ENCODE data around the gene NCSTN. TPM values are rescaled to one million over a fixed set of nuclear protein-coding genes. Genes with fewer than 3 reads are reported as not detected.

The NCSTN gene
- total RNA-seq, result 50.7 and 80.0 TPM in 2 replicates

DNA sequence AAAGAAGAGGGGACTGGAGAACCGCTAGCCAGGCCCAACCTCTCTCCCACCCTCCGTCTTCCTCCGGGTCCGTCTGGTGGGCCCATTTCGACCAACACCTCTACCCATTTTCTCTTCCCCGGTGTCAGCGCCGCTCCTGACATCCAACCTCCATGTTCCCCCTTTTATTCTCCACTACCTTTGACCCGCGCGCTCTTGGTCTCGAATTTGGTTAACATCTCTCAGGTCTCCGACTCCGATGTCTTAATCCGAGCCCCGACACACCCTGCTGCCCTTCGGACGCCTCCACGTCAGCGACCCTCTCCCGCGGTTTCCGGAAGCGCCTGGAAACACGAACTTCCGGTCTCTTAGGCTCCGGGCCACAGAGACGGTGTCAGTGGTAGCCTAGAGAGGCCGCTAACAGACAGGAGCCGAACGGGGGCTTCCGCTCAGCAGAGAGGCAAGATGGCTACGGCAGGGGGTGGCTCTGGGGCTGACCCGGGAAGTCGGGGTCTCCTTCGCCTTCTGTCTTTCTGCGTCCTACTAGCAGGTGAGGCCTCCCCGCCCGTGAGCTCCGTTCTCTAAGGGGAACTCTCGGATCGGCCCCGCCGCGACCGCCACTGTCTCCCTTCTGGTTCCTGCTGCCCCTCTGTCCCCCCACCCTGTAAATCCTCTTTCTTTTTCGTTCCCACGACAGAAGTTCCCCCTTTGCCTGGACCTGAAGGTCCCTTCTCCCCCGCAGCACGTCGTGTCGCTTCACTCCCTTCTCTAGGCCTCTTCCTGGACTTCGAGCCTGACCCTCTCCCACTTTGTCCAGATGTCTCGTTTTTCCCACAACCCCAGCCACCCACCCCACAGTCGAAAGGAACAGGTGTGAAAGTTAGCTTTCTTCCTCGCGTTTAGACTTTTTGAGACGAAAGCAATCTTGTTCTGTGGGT is at the start of gene NCSTN, which contains the start of gene COPA:
NCSTN (plus strand) TSS at position 431 of the 917 bp plus-strand sequence; CDS start at position 445, 14 bp downstream.
COPA (minus strand) TSS at position 298 of the 917 bp plus-strand sequence; CDS start at position 218, 80 bp downstream.
- DNase-seq (ENCODE audit: low read depth in 2 of 2), result peak; percentile 90 to 97

DNA sequence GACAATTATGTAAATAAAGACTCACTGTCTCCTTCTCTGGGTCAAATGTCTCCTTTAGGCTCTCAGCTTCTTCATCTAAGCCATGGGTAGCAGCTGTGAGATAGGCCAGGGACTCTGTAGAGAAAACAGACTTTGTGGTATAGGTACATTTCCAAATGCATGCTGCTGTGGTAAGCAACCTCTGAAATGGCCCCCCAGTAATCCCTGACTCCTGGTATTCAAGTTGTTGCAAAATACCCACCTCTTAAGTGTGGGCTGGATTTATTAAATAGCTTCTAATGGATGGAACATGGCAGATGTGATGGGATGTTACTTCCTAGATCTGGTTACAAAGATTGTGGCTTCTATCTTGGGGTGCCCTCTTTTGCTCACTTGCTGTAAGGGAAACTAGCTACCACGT is 47.1 kb upstream of the NCSTN start:
- no peak for DNase-seq (ENCODE audit: low read depth in 2 of 2)

DNA sequence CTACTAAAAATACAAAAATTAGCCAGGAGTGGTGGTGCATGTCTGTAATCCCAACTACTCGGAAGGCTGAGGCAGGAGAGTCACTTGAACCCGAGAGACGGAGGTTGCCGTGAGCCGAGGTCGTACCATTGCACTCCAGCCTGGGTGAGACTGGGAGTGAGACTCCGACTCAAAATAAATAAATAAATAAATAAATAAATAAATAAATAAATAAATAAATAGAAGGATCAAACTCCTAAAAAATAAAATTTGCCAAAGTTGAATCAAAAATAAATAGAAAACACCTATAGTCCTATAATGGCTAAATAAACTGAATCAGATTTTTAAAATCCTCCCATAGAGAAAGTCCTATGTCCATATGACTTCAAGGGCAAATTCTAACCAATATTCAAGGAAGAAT is 43.0 kb upstream of the NCSTN start:
- DNase-seq (ENCODE audit: low read depth in 2 of 2), result no peak

DNA sequence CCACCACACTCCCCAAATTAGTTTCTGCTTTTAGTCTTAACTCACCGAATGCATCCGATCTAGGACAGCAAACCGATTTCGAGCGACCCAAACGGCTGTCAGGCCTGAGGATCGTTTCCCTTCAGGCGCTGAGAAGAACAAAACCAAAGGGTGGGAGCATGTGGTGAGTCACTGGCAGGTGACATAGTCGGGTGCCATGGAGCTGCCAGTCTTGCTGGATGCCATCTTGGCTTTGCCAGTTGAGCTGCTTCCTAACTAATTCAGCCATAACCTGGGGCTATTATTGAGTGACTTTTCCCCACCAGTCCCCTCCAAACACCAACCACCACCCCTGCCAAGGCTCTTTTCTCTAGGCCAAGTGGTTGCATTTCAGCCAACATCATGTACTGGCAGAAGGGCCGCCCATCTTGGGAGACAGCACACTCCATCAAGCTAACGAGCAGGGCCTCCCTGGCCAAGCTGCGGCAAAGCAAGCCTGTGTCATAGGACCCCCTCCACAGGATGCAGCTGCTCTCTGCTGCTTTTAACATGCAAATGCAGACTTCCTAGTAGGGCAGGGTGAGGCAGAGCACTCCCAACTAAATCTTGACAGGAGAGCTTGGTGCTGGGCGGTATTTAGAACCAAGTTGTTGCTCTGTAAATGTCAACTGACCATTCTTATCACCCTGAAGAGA is 35.9 kb upstream of the NCSTN start:
- no peak for DNase-seq (ENCODE audit: low read depth in 2 of 2)

DNA sequence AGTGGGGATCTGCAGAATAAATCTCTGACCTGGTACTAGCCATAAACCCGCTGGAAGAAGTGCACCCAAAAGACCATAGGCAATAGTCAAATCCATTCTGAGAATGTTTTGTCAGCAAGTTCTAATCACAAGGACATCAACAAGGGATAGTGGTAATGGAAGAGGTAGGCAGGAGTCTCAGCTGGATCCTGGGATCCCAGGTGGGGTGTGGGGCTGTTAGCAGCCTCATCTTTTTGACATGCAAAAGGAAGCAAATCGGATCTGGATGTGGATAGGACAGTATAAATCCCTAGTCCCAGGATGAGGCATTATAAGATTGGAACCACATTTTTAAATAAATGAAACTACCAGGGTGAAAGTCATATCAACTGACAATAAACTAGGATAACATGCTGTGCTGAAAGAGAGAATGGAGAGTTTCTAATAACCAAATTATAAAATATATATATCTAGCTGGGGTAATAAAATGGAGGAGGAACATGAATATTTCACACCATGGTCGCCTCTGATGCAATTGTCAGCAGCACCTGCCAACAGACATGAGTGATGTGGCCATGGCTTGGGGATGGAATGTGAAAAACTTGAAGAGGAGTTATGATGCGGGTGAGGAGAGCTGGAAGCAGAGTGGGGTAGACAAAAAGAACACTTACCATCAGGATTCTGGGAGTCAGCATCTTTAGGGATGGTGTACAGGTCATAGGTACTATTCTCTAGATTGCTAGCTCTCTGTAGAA is 34.6 kb upstream of the NCSTN start:
- DNase-seq (ENCODE audit: low read depth in 2 of 2), result no peak

DNA sequence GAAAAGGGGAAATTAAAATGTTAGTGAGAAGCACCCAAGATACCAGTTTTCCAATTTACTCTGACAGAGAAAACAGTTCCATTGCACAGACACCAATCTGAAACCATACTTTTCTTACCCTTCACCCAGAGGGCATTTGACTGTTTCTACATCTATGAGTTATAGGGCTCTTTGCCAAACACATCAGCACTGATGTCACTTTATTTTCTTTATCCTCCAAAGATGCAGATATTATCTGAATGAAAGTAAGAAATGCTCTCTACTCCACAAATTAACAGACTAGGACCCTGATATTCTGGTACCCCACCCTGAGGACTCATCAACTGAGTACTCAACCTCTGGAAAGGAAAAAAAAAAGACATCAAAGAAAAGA is 34.0 kb upstream of the NCSTN start:
- no peak for DNase-seq (ENCODE audit: low read depth in 2 of 2)

DNA sequence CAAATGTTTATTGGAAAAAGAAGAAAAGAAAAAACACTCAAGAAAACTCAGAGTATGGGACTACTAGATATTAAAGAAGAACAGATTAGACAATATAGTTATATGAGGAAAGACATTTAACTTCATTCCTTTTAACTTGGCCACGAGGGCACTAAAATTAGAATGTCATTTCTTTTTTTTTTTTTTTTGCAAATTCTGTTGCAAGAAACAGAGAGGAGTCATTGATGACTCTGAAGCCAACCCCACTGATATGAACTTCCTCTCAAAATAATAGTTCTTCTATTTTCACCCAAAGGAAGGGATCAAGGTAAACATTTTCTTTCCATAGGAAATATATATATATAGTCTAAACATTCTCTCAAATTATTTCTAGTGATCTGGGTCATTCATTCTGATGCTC is 33.6 kb upstream of the NCSTN start:
- no peak for DNase-seq (ENCODE audit: low read depth in 2 of 2)

DNA sequence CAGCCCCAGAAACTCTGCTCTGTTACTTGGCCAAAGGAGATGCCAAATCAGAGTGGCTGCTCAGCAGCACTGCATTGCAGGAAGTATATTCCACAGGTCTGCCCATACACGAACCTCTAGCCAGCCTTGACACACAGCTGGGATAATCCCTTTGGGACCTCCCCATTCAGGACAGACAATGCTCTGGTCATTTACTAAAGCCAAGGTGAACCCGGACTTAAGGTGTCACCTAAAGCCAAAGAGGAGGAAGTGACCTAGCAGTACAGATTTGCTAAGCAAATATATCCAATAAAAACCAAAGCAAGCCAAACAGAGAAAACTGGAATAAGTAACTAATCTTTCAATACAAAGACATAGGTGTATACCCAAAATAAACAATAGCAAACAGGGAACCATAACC is 27.8 kb upstream of the NCSTN start:
- DNase-seq (ENCODE audit: low read depth in 2 of 2), result no peak

DNA sequence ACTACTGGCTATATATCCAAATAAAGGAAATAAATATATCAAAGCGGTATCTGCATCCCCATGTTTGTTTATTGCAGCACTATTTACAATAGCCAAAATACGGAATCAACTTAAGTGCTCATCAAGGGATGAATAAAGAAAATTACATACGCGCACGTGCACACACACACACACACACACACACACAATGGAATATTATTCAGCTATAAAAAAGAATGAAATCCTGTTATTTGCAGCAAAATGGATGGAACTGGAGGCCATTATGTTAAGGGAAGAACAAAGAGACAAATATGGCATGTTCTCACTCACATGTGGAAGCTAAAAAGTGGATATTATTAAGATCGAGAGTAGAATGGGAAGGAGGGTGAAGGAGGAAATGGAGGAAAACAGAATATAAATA is 20.4 kb upstream of the NCSTN start:
- no peak for DNase-seq (ENCODE audit: low read depth in 2 of 2)

DNA sequence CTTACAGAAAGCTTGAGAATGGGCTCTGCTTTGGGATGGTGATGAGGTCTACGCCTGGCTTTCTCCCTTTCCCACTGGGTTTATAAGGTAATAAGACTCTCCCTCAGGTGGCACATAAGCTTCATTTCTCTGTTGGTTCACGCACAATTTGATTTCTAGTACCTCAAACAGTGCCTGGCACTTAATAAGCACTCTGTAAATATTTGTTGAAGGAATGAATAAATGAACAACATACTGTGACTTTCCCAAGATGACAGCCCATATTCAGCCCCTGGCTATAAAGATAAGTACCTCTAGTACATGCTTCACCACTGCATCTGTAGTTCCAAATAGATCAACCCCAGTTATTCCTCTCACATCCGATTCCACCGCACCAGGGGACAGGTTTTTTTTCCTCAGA is 17.9 kb upstream of the NCSTN start:
- DNase-seq (ENCODE audit: low read depth in 2 of 2), result no peak

DNA sequence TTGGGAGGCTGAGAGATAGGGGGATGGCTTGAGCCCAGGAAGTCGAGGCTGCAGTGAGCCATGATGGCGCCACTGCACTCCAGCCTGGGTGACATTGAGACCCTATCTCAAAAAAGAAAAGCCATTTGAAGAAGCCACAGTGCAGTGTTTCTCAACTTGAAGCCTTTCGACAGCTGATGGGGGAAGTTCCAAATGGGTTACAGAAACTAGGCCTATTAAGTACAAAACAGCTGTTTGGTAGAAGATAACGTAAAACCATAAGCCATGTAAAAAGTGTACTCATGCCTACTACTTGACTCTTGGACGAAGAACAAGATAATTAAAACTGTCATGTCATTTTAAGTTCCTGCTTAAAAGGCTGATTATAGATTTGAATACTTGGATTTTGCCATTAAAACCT is 16.8 kb upstream of the NCSTN start:
- no peak for DNase-seq (ENCODE audit: low read depth in 2 of 2)

DNA sequence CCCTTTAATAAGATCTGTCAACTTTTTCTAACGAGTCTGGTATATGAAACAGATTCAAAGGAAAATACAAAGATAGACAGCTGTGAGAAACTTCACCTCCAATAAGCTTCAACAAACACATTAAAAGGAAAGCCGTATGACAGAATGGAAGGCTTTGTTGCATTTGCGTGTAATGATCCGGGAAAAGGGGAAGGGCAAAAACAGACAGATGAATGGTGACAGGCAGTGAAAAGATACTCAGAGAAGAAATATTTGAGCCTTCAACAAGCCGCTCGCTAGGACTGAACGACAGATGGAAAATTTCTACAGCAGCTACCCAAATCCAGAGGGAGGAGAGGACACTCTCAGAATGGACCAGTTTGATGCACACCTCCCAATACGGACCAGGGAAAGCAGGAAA is 15.0 kb upstream of the NCSTN start:
- no peak for DNase-seq (ENCODE audit: low read depth in 2 of 2)

DNA sequence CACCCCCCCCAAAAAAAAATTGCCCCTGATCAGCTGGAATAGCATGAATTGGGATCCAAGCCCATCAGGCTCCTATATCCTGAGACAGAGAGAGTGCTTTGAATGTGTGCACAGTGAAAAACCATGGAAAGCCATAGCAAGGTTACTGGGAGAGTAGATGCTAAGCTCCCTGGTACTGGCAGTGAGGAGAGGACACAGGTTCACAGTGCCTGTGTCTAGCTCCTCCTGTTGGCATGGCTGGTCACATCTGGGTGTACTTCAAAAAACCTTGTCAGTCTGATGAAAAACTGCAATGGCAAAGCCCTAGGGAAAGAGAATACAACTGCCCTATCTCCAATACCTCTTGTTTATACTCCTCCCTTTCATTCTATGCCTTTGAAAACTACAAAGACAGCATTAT is 13.1 kb upstream of the NCSTN start:
- no peak for DNase-seq (ENCODE audit: low read depth in 2 of 2)

DNA sequence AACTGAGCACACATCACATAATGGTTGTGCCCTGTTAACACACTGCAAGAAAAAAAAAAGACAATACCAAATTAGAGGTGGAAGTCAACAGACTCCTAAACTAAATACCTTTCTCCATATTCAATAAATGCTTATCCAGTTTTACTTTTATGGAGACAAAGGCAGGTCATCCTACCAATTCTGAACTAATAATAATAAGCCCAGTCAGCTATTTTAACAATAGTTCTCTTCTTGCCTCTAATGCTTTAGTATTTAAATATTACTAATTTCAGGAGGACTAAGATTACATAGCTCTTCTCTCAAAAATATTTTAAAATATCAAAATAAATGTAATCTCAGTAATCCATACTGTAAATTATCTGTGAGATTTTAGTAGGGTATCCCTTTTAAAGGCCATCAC is 10.7 kb upstream of the NCSTN start:
- no peak for DNase-seq (ENCODE audit: low read depth in 2 of 2)

DNA sequence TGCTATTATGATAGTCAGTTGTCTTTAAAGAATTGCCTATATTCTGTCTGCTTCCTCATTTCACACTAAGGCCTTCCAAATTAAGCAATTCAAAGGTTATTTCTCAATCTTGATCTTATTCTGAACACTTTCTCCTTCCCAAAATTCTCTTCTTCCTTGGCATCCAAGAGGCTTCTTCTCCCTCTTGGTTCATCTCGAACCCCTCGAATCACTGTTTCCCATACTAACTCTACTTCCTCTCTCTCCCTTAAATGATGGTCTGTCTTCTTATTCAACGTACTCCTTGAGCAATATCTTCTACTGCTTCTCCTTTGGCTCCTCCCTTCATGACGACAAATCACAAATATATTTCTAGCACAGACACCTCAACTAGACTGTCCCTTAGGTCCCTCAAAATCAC is 4.6 kb upstream of the NCSTN start:
- DNase-seq (ENCODE audit: low read depth in 2 of 2), result no peak

DNA sequence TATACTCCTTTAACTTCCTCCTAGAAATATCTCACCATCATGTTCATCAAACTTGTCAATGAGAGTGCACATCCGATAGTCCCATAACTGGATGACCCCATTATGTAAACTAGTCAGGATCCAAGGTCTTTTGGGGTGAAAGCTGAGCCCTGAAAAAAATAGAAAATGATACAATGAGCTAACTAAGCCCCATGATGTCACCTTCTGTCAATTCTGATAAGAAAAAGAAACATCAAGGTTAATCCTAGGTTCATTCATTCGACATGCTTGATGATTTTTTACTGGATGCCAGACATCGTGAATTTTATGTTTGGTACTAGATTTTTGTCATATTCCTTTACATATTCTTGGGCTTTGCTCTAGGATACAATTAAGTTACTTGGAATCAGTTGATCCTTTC is 3.0 kb upstream of the NCSTN start:
- DNase-seq (ENCODE audit: low read depth in 2 of 2), result no peak

DNA sequence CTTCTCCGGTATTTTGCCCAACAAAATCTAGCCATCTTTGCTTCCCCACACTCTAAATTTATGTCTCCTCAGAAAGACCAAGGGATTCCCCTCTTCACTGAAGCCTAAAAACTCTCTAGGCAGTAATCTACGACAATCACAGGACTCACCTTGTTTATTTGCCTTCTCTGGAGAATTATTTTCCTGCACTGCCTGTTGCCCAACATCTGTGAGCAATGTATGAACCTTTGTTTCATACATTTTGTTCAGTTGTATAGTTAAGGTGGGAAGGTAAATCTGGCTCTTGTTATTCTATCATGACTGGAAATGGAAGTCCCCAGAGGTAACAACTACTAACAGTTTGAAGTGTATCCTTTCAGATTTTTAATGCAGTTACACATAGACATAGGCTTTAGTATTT is 2.3 kb upstream of the NCSTN start:
- DNase-seq (ENCODE audit: low read depth in 2 of 2), result no peak

DNA sequence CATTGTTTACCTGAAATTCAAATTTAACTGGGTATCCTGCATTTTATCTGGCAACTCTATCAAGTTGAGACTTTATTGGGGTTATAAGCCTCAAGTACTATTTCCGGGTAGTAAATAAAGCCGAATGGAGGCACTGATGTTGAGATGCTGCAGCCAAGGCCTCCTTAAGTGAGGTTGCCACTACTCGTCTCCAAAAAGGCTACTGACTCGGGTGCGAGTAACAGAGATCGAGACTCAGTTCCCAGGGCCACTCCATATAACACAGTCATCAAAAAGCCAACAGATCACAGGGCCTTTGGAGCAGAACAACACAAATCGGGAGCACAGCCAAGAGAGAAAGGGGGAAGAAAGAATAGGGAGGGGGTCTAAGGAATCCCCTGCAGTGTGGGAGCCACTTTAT is 657 bp upstream of the NCSTN start:
- no peak for DNase-seq (ENCODE audit: low read depth in 2 of 2)

DNA sequence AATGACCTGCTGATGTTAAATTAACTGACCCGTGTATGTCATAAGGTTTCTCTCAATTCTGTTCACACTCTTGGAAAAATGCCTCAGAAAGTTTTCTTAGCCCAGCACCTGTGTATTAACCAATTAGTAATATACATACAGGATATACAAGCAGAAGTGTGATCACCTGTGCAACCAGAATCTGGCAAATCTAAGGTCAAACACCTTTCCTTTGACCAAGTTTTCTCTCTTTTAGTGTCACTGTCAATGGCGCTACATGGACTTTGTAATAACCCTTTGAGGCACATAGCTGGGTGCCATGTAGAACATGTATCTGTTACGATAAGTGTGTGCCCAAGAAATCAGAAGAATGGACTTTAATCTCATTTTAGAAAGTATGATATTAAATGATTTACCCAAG is 1.1 kb downstream of the NCSTN start:
- DNase-seq (ENCODE audit: low read depth in 2 of 2), result no peak

DNA sequence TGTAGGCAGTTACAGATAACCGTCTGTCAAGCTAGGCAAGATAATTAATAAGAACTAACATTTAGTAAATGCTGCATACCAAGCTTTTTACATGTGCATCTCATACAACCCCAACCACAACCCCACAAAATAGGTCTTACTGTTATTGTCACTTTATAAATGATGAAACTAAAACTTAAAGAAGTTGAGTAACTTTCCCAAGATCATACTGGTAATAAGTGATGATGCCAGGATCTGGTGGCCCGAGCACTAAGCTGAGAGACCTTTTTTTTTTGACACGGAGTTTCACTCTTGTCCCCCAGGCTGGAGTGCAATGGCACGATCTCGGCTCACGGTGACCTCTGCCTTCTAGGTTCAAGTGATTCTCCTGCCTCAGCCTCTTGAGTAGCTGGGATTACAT is 1.8 kb downstream of the NCSTN start:
- DNase-seq (ENCODE audit: low read depth in 2 of 2), result no peak

DNA sequence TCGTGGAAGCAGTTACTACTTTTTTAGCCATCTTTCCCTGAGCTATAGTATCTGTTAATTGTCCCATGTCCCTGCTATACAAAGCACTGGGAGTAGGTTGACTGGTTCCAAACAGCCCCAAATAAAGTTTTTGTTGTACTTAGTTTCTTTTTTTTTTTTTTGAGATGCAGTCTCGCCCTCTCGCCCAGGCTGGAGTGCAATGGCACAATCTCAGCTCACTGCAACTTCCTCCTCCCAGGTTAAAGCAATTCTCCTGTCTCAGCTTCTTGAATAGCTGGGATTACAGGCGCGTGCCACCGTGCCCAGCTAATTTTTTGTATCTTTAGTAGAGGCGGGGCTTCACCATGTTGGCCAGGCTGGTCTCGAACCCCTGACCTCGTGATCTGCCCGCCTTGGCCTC is 3.3 kb downstream of the NCSTN start:
- no peak for DNase-seq (ENCODE audit: low read depth in 2 of 2)

DNA sequence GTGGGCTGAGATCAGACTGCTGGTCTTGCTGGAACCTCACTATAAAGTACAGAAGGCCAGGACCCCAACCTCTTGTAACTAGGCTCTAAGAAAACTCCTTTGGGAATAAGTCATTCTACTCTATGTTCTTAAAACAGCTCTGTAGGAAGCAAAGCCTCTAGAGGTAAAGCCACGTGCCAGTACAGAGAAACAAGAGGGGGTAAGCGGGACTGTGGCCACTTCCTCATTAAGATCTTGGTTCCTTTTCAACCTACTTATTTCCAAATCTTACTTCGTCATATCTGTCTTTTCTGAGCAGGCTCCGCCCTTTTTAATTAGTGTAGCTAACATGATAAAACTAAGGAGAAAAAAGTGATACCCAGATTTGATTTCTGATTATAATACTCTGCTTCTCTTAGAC is 3.8 kb downstream of the NCSTN start:
- DNase-seq (ENCODE audit: low read depth in 2 of 2), result no peak

Measured in dermis microvascular lymphatic vessel endothelial cell (primary cell).